Camera-type eye (tissue), 1 donor: Measurements from ENCODE around the gene CR1. TPM values are rescaled to one million over a fixed set of nuclear protein-coding genes. Genes with fewer than 3 reads are reported as not detected.

Experiments
- total RNA-seq: library from RNA; depleted of rRNA; stranded (reverse); fragments of >200 nt; gene quantifications from one replicate; pipeline ENCODE4 v1.2.3, GENCODE V29; 2014

Gene CR1
- 2.2 TPM for total RNA-seq

GRCh38 chr1:207495801-207496792 lies at the start of gene CR1:
CR1 (plus strand) TSS chr1:207496157; CDS start chr1:207496268, 111 bp downstream.

DNA sequence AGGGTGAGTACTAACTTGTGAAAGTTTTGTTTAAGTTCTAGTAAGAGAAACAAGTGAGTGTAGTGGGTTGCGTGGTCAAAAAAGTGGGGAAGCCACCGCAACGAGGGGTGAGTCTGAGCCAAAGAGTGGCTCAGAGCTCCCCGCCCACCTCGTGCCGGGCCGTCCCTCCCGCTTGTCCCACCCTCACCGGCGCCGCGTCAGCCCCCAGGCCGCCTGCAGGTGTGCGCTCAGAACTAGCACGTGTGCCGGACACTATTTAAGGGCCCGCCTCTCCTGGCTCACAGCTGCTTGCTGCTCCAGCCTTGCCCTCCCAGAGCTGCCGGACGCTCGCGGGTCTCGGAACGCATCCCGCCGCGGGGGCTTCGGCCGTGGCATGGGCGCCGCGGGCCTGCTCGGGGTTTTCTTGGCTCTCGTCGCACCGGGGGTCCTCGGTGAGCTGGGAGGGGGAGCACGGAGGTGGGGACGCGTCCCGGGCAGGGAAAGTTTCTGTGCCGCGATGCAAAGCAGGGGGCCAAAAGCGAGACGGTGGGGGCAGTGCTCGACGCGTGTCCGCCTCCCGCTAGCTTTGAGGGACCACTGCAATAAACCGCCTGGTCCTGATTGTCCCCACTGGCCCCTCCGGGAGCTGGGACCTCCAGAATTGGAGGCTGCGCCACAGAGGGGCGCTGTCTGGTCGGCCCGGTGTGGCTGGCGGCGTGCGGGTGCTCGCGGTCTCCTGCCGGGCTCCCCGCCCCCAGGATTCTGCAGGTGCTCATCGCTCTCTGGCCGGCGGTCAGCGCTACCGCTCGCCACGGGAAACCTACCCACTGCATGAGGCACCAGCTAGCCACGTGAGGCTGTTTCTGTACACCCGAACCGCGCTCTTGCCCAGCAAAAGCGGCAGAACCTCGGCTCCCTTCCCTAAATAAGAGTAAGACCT lies 41.7 kb upstream of the CR1 start, which contains the start of gene CR2:
Gene CR2, plus strand, starts transcription at position 283 of the 919 bp plus-strand sequence. Its CDS starts 91 bp downstream, at position 374.

GRCh38 chr1:207644852-207645634 lies 149.1 kb downstream of the CR1 start, which contains the start of gene CR1L:
CR1L (plus strand) TSS chr1:207645133; CDS start chr1:207645234, 101 bp downstream.

Other genes with a start within 250 kb of the CR1 start
- 27.0 TPM for gene CD55, start 174.5 kb upstream of the CR1 start, total RNA-seq
- gene CR2, start 41.8 kb upstream of the CR1 start, total RNA-seq: 0.11 TPM
- not detected for gene CR1L, start 149.0 kb downstream of the CR1 start, total RNA-seq